LNCAP (cell line): ENCODE results near the gene COL24A1.

Source experiments
- CTCF ChIP-seq: fragments of 450-650 bp; IDR thresholded peaks from 2 replicates; pipeline ENCODE4 v1.5.1; 2017; ENCODE audit warnings: mild to moderate bottlenecking

The COL24A1 gene

GRCh38 chr1:86068271-86068721, 88.3 kb downstream of the COL24A1 start:
- no peak for TF ChIP-seq CTCF

- no peak for TF ChIP-seq CTCF
Measured at GRCh38 chr1:86067626-86068025, 88.9 kb downstream of the COL24A1 start.

GRCh38 chr1:86064899-86065298, 91.7 kb downstream of the COL24A1 start:
- no peak for TF ChIP-seq CTCF

GRCh38 chr1:86063721-86064120, 92.9 kb downstream of the COL24A1 start:
- TF ChIP-seq CTCF, result no peak

- TF ChIP-seq CTCF, result no peak
Measured at GRCh38 chr1:86062453-86062852, 94.1 kb downstream of the COL24A1 start.

- TF ChIP-seq CTCF, result no peak
Measured at GRCh38 chr1:86061551-86061990, 95.0 kb downstream of the COL24A1 start.

- TF ChIP-seq CTCF, result no peak
Measured at GRCh38 chr1:86054396-86054795, 102.2 kb downstream of the COL24A1 start.
